ENCODE measurements around the gene DLG2.

The DLG2 gene

DNA sequence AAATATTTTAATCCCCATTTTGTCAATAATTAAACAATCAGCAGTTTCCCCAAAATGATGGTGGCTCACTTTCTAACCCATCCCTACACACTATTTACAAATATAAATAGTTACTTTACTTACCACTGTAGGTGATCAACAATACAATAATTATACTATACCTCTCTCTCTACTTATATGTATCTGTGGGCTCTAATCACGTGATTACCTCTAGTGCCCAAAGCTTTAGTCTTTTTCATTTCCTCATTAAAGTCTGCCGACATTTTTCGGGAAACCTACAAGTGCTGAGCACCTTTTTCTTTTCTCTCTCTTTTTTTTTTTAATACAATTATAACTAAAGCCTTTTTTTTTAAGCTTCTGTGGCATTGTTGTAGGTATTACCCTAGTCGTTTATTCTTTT lies 23.9 kb downstream of the DLG2 start:
- DNase-seq (ENCODE audit: insufficient read length, low spot score) = no peak
- no peak for FAIRE-seq
- TF ChIP-seq POLR2AphosphoS5 (IDR thresholded peaks at IDR 0.05; ENCODE audit: low read depth, low read length) = no peak
- TF ChIP-seq TAF1 (IDR thresholded peaks at IDR 0.05; ENCODE audit: low read depth, low read length) = no peak
- no peak for TF ChIP-seq PAX5 (IDR thresholded peaks at IDR 0.05; ENCODE audit: insufficient read depth, low read length, severe bottlenecking)
- no peak for TF ChIP-seq SPI1 (IDR thresholded peaks at IDR 0.05; ENCODE audit: low read depth, low read length)
- TF ChIP-seq POU2F2 (IDR thresholded peaks at IDR 0.05; ENCODE audit: low read depth, low read length) = no peak
- TF ChIP-seq POLR2A (IDR thresholded peaks at IDR 0.05; ENCODE audit: low read depth, low read length) = no peak

DNA sequence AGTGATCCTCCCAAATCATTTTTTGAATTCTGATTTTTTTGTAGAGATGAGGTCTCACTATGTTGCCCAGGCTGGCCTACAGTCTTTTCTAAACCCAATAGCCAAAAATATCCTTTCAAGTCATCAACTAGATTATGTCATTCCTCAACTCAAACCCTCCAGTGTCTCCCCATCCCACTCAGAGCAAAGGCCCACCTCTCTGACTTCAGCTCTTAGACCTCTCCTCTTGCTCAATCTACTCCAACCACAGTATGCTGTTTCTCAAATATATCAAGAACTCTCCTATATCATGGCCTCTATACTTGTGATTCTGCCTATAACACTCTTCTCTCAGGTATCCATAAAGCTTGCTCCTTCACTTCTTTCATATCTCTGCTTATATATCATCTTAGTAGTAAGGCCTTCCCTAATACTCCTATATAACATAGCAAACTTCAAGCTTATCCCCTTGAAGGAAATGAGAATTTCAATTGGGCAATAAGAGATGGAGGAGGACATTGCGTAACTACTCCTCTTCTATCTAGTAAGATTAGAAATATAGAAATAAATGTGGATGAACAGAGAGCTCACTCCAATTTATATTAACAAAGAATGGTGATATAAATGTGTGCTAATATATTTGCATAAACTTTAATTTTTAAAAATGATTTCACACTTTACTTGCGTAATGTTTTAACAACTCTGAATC lies 24.5 kb downstream of the DLG2 start:
- TF ChIP-seq SPI1 (IDR thresholded peaks at IDR 0.05; ENCODE audit: low read depth, low read length) (no peak), POLR2AphosphoS5 (IDR thresholded peaks at IDR 0.05; ENCODE audit: low read depth, low read length) (no peak), POU2F2 (IDR thresholded peaks at IDR 0.05; ENCODE audit: low read depth, low read length) (no peak), POLR2A (IDR thresholded peaks at IDR 0.05; ENCODE audit: low read depth, low read length) (no peak), TAF1 (IDR thresholded peaks at IDR 0.05; ENCODE audit: low read depth, low read length) (no peak), PAX5 (IDR thresholded peaks at IDR 0.05; ENCODE audit: insufficient read depth, low read length, severe bottlenecking) (no peak)
- FAIRE-seq = no peak
- DNase-seq (ENCODE audit: insufficient read length, low spot score) = no peak

- no peak for TF ChIP-seq POLR2A (IDR thresholded peaks at IDR 0.05; ENCODE audit: low read depth, low read length)
- no peak for TF ChIP-seq POU2F2 (IDR thresholded peaks at IDR 0.05; ENCODE audit: low read depth, low read length)
- no peak for TF ChIP-seq PAX5 (IDR thresholded peaks at IDR 0.05; ENCODE audit: insufficient read depth, low read length, severe bottlenecking)
- no peak for TF ChIP-seq SPI1 (IDR thresholded peaks at IDR 0.05; ENCODE audit: low read depth, low read length)
- no peak for TF ChIP-seq POLR2AphosphoS5 (IDR thresholded peaks at IDR 0.05; ENCODE audit: low read depth, low read length)
- no peak for TF ChIP-seq TAF1 (IDR thresholded peaks at IDR 0.05; ENCODE audit: low read depth, low read length)
- DNase-seq (ENCODE audit: insufficient read length, low spot score) (no peak), FAIRE-seq (no peak)
Measured at GRCh38 chr11:85599083-85599482, 28.1 kb downstream of the DLG2 start.

DNA sequence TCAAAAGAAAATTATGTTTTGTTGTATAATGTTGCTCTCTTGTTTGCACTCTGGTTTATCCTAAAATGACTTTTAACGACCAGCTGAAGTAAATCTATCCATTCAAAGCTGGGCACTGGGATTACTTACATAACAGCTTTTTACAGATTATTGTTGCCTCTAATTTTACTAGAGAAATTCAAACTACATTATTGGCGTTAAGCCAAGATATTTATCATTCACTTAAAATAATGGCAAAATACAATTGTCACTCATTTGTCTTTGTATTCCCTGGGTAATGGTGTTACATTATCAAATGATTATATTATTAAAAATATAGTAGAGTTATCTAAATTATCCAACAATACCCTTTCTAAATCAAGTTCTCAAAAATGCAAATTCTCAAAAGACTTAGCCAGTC lies 30.3 kb downstream of the DLG2 start:
- DNase-seq (ENCODE audit: insufficient read length, low spot score) = no peak
- no peak for FAIRE-seq
- no peak for TF ChIP-seq POLR2A (IDR thresholded peaks at IDR 0.05; ENCODE audit: low read depth, low read length)
- no peak for TF ChIP-seq PAX5 (IDR thresholded peaks at IDR 0.05; ENCODE audit: insufficient read depth, low read length, severe bottlenecking)
- TF ChIP-seq TAF1 (IDR thresholded peaks at IDR 0.05; ENCODE audit: low read depth, low read length) = no peak
- no peak for TF ChIP-seq POLR2AphosphoS5 (IDR thresholded peaks at IDR 0.05; ENCODE audit: low read depth, low read length)
- no peak for TF ChIP-seq POU2F2 (IDR thresholded peaks at IDR 0.05; ENCODE audit: low read depth, low read length)
- no peak for TF ChIP-seq SPI1 (IDR thresholded peaks at IDR 0.05; ENCODE audit: low read depth, low read length)

GRCh38 chr11:85595285-85595884 lies 31.8 kb downstream of the DLG2 start:
- no peak for DNase-seq (ENCODE audit: insufficient read length, low spot score)
- no peak for FAIRE-seq
- TF ChIP-seq POLR2A (IDR thresholded peaks at IDR 0.05; ENCODE audit: low read depth, low read length) = no peak
- no peak for TF ChIP-seq POLR2AphosphoS5 (IDR thresholded peaks at IDR 0.05; ENCODE audit: low read depth, low read length)
- no peak for TF ChIP-seq TAF1 (IDR thresholded peaks at IDR 0.05; ENCODE audit: low read depth, low read length)
- TF ChIP-seq PAX5 (IDR thresholded peaks at IDR 0.05; ENCODE audit: insufficient read depth, low read length, severe bottlenecking) = no peak
- no peak for TF ChIP-seq POU2F2 (IDR thresholded peaks at IDR 0.05; ENCODE audit: low read depth, low read length)
- no peak for TF ChIP-seq SPI1 (IDR thresholded peaks at IDR 0.05; ENCODE audit: low read depth, low read length)

GRCh38 chr11:85590848-85591483 lies 36.2 kb downstream of the DLG2 start:
- DNase-seq (ENCODE audit: insufficient read length, low spot score) (no peak), FAIRE-seq (no peak)
- no peak for TF ChIP-seq POLR2A (IDR thresholded peaks at IDR 0.05; ENCODE audit: low read depth, low read length)
- TF ChIP-seq SPI1 (IDR thresholded peaks at IDR 0.05; ENCODE audit: low read depth, low read length) = no peak
- no peak for TF ChIP-seq PAX5 (IDR thresholded peaks at IDR 0.05; ENCODE audit: insufficient read depth, low read length, severe bottlenecking)
- TF ChIP-seq TAF1 (IDR thresholded peaks at IDR 0.05; ENCODE audit: low read depth, low read length) = no peak
- no peak for TF ChIP-seq POLR2AphosphoS5 (IDR thresholded peaks at IDR 0.05; ENCODE audit: low read depth, low read length)
- no peak for TF ChIP-seq POU2F2 (IDR thresholded peaks at IDR 0.05; ENCODE audit: low read depth, low read length)

DNA sequence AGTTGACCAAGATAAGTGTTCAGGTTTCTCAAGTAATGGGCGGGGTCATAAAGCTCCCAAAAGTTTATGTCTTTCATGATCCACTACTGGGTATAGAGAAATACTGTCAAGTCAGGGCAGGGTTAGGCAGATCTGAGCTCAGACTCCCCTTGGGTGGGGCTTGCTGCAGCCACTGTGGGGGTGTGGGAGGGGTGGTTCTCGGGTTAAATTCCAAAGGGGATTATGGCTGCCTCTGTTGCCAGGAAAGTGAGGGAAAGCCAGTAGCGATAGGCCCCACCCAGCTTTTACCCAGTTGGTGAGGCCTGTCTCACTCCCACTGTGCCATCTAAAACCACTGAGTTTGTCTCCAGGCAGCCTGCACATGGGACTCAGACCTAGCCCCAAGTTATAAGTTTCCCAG lies 37.8 kb downstream of the DLG2 start:
- DNase-seq (ENCODE audit: insufficient read length, low spot score) (no peak), FAIRE-seq (no peak)
- TF ChIP-seq POLR2AphosphoS5 (IDR thresholded peaks at IDR 0.05; ENCODE audit: low read depth, low read length) (no peak), SPI1 (IDR thresholded peaks at IDR 0.05; ENCODE audit: low read depth, low read length) (no peak), POU2F2 (IDR thresholded peaks at IDR 0.05; ENCODE audit: low read depth, low read length) (no peak), POLR2A (IDR thresholded peaks at IDR 0.05; ENCODE audit: low read depth, low read length) (no peak), PAX5 (IDR thresholded peaks at IDR 0.05; ENCODE audit: insufficient read depth, low read length, severe bottlenecking) (no peak), TAF1 (IDR thresholded peaks at IDR 0.05; ENCODE audit: low read depth, low read length) (no peak)

GRCh38 chr11:85582111-85582510 lies 45.0 kb downstream of the DLG2 start:
- TF ChIP-seq PAX5 (IDR thresholded peaks at IDR 0.05; ENCODE audit: insufficient read depth, low read length, severe bottlenecking) = no peak
- peak; percentile 77 for TF ChIP-seq SPI1 (IDR thresholded peaks at IDR 0.05; ENCODE audit: low read depth, low read length)
- no peak for DNase-seq (ENCODE audit: insufficient read length, low spot score)
- no peak for FAIRE-seq

- DNase-seq (ENCODE audit: insufficient read length, low spot score) (no peak), FAIRE-seq (no peak)
- TF ChIP-seq POU2F2 (IDR thresholded peaks at IDR 0.05; ENCODE audit: low read depth, low read length) (no peak), TAF1 (IDR thresholded peaks at IDR 0.05; ENCODE audit: low read depth, low read length) (no peak), SPI1 (IDR thresholded peaks at IDR 0.05; ENCODE audit: low read depth, low read length) (no peak), POLR2AphosphoS5 (IDR thresholded peaks at IDR 0.05; ENCODE audit: low read depth, low read length) (no peak), POLR2A (IDR thresholded peaks at IDR 0.05; ENCODE audit: low read depth, low read length) (no peak), PAX5 (IDR thresholded peaks at IDR 0.05; ENCODE audit: insufficient read depth, low read length, severe bottlenecking) (no peak)
Measured at GRCh38 chr11:85575388-85575787, 51.8 kb downstream of the DLG2 start.

Measured in GM12891 (cell line).